ENCODE results near the gene PEMT. TPM values are rescaled to one million over a fixed set of nuclear protein-coding genes. Genes with fewer than 3 reads are reported as not detected.
A peak's percentile ranks its signal among the peaks of the same experiment; 100 is the strongest.
"Not testable (repeated sequence)": the region's sequence is repeated elsewhere in the genome, so short reads cannot be mapped to it uniquely, and the experiment has no call there.

Gene PEMT
- total and polyA plus RNA-seq, 2 of the 4 experiments (the other 2 are of a cell fraction), result 23.3 to 49.5 TPM

DNA sequence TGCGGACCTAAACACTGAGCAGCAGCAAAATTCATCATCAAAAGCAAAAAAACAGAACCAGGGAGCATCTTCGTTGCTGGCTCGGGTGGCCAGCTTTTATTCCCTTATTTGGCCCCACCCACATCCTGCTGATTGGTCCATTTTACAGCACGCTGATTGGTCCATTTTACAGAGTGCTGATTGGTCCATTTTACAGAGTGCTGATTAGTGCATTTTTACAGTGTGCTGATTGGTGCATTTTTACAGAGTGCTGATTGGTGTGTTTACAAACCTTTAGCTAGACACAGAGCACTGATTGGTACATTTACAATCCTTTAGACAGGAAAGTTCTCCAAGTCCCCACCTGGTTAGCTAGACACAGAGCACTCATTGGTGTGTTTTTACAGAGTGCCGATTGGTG is 41.2 kb upstream of the PEMT start:
- H3K9me3 ChIP-seq (ENCODE audit: control insufficient read depth, insufficient read depth, low read length); H2BK20ac ChIP-seq (ENCODE audit: low read depth, low read length); H3K27ac ChIP-seq (ENCODE audit: insufficient read depth, low read length); dilution Hi-C loops (cut with HindIII; ENCODE audit: low sequenced_read_pairs, unreplicated experiment); H2AK5ac ChIP-seq (ENCODE audit: low read depth, low read length); H3K4ac ChIP-seq (ENCODE audit: low read depth, low read length); H3K56ac ChIP-seq (ENCODE audit: extremely low read depth, insufficient read depth, low read length); H2BK15ac ChIP-seq (ENCODE audit: low read depth, low read length); DNase-seq; H3K4me3 ChIP-seq (ENCODE audit: insufficient read depth, low read depth, low read length); H2BK5ac ChIP-seq (ENCODE audit: low read depth, low read length, poor library complexity, severe bottlenecking); H3K36me3 ChIP-seq (ENCODE audit: control insufficient read depth, insufficient read depth, low read length); intact Hi-C loops (cut with micrococcal nuclease); H4K91ac ChIP-seq (ENCODE audit: insufficient read depth, low read depth, low read length); H3K9me1 ChIP-seq (ENCODE audit: insufficient read depth, low read length); H4K20me1 ChIP-seq (ENCODE audit: insufficient read depth, low read length); H2AK9ac ChIP-seq (replicated peaks; ENCODE audit: low read depth, low read length, poor library complexity); H3K18ac ChIP-seq (ENCODE audit: low read depth, low read length); POLR2A ChIA-PET (ENCODE audit: unreplicated experiment); BruUV-seq (replicated peaks); H3K23ac ChIP-seq (ENCODE audit: low read depth, low read length); H4K5ac ChIP-seq (ENCODE audit: low read depth, low read length); H3K9ac ChIP-seq (ENCODE audit: low read depth, low read length); H2BK120ac ChIP-seq (ENCODE audit: low read depth, low read length); H3K4me2 ChIP-seq (ENCODE audit: low read depth, low read length); H3K4me1 ChIP-seq (ENCODE audit: control insufficient read depth, insufficient read depth, low read length); H2AFZ ChIP-seq (replicated peaks; ENCODE audit: low read length, poor library complexity); H4K8ac ChIP-seq (ENCODE audit: low read depth in 2 of 2, low read length in 2 of 2); ATAC-seq (ENCODE audit: low read depth); H3K14ac ChIP-seq (replicated peaks; ENCODE audit: low read depth, low read length); H3K79me1 ChIP-seq (ENCODE audit: low read depth in 1 of 2, low read length in 2 of 2): not testable (repeated sequence)
- peaks cover 20% of the 10 kb centered on the region for H3K27me3 ChIP-seq (ENCODE audit: control insufficient read depth, insufficient read depth, low read length)
- in situ Hi-C loops (cut with MboI; ENCODE audit: low sequenced_read_pairs), result loop anchor here (25.0 kb wide), 1 partner anchor 620 kb away; no protein-coding TSS in a partner anchor
- TF ChIP-seq MAFK (IDR thresholded peaks at IDR 0.05; ENCODE audit: low read depth, low read length), result peak; percentile 76
- CTCF ChIA-PET, result interaction anchor here (1.3 kb wide), 2 partner anchors 9 to 19 kb away, joined by 3 to 6 read pairs; no protein-coding TSS in a partner anchor
- WGBS, 2 experiments (ENCODE audit: extremely low coverage in 2 of 2, insufficient read length in 1 of 2), result 100% methylated on average over 2 of the region's 5 CpGs; no CpG with 5 or more reads in 1 of the 2 experiments

All from IMR-90 (cell line).